CD4-positive, alpha-beta T cell treated with Interferon gamma for 1 hour (primary cell): ENCODE results near the gene SLC47A2.
A peak's percentile ranks its signal among the peaks of the same experiment; 100 is the strongest.

ENCODE experiments used
- DNase-seq: peaks from one replicate; pipeline ENCODE4 v3.0.0-alpha.2; 2020

The SLC47A2 gene

DNA sequence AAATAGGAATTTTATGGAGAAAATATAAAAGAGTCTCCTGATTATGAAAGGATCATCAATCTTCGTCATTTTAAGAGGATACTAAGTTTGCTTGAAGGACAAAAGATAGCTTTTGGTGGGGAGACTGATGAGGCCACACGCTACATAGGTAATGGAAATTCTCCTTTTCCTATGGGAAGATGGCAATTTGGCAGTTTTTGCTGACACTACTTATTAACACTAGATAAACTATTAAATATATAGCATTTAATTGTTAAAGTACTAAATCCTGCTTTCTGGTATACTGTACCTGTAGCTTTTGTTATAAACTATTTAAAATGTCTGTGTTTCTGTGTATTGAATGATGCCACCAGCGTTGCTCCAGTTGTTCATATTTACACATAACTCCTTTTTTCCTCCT, 55.3 kb downstream of the SLC47A2 start:
- DNase-seq = no peak

GRCh38 chr17:19660219-19660870, 56.0 kb downstream of the SLC47A2 start:
- DNase-seq = no peak

DNA sequence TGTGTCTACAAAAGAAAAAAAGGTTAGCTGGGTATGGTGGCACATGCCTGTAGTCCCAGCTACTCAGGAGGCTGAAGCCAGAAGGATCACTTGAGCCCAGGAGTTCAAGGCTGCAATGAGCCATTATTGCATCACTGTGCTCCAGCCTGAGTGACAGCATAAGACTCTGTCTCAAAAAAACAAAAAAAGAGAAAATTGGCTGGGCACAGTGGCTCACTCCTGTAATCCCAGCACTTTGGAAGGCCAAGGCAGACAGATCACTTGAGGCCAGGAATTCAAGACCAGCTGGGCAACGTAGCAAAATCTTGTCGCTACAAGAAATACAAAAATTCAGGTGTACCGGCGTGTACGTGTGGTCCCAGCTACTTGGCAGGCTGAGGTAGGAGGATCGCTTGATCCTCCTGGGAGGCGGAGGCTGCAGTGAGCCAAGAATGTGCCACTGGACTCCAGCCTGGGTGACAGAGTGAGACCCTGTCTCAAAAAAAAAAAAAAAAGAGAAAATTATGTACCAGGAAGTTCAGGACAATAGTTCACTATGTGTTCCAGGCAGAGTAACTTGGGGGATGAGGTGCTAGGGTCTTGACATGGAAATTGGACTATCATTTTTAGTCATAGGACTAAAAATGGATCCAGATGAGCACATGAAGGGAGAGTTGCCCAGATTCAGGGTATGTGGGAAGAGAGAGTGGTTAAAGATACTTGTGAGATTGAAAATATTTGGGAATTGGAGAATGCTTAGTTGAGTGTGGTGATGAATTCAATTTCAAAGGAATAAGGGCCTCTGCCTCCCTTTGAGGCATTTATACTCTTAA, 56.8 kb downstream of the SLC47A2 start:
- no peak for DNase-seq

DNA sequence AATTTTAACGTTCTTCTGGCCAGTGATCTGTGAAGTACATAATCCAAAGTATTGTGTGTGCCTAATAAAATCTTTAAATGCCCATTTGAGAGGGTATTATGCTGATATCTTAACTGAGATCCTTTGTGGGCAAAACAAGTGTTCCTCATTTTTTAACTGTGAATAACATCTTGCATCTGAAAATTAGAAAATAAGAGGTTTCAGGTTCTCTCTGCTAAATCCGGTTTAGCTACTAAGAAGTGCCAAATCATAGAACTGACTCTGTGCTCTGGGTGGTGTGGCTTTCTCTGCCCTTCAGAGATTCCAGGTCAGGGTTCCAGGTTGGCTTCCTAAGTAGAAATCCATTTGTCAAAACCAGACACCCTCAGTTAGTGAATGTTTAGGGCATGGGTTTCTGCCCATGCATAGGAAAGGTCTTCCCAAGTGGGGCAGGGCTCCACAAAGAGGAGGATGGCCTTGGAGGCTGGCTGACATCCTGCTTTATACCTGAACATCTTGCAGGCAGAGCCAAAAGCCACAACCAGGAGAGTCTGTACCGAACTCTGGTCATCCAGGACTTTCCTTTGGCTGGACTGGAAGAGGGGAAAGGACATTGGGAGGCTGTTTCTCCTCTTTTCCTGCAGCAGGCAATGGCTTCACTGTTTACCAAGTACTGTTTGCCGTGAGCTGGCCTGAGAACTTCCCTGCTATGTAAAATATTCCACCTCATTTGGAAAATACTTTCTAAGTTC, 59.4 kb downstream of the SLC47A2 start:
- no peak for DNase-seq

DNA sequence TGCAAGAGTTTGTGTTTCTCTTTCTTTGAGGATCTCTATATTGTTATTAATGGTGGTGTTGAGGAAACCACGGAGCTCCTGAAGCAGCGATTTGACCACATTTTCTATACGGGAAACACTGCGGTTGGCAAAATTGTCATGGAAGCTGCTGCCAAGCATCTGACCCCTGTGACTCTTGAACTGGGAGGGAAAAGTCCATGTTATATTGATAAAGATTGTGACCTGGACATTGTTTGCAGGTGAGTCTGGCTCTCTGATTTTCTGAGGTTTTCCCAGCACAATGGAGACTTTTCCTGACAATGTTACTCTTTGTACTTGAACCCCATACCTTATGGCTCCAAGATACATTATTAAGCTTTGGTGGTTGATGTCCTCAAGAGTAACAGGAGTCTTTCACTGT, 60.0 kb downstream of the SLC47A2 start:
- DNase-seq = no peak

GRCh38 chr17:19654896-19655295, 61.5 kb downstream of the SLC47A2 start:
- no peak for DNase-seq

- DNase-seq = no peak
These were observed 62.0 kb downstream of the SLC47A2 start for GRCh38 chr17:19654342-19654886.

DNA sequence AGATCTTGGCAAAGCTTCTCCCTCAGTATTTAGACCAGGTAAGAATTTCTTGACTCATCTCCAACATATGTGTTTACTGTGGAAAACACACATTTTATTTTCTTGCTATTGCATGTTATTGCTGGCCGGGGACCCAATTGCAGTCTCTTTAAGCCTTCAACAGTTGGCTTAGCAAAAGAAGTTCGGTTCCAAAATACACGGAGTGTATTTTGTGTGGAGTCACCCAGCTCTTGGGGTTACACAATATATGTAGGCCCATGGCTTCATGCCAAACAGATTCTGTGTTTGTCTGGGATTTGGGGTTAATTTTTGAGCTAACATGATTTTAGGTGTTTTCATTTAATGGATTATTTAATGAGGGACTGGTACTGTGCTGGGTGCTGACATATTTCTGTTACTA, 63.8 kb downstream of the SLC47A2 start:
- no peak for DNase-seq

DNA sequence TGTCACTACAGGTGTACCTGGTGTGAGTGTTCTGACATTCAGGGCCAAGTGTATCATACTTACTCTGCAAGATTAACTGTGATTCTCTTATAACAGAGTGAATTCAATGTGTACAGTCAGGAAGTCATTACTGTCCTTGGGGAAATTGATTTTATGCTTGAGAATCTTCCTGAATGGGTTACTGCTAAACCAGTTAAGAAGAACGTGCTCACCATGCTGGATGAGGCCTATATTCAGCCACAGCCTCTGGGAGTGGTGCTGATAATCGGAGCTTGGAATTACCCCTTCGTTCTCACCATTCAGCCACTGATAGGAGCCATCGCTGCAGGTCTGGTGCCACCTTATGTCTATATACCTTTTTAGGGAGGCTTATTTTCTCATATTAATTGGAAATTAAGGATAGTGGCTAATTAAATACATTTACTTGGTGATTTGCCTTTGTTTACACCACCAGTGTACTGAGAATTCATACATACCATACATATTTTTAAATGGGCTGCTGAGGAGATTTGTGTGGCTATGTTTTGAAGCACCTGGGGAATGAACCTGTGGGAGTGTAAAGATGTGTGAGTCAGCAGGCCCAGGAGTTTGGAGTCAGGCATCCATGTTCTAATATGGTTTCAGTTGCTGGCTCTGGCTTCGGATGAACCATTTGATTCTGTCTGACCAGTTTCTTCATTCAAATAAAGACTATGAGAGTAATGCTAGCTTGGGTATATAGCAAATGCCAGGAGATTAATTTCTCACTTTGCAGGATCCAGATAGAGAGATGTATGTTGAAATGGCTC, 64.7 kb downstream of the SLC47A2 start:
- DNase-seq = no peak

GRCh38 chr17:19650826-19651225, 65.6 kb downstream of the SLC47A2 start:
- no peak for DNase-seq

DNA sequence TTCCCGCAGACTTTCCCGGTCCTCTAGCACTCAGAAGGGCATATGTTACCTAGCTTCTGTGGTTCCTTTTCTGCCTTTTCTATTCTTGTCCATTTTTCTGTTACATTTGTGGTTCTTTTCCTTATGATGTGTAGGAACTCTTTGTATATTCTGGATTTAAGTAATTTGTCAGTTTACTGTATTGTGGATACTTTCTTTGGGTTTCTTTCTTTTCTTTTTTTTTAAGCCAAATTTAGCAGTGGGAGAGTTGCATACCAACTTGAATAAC, 67.2 kb downstream of the SLC47A2 start:
- DNase-seq = no peak

DNA sequence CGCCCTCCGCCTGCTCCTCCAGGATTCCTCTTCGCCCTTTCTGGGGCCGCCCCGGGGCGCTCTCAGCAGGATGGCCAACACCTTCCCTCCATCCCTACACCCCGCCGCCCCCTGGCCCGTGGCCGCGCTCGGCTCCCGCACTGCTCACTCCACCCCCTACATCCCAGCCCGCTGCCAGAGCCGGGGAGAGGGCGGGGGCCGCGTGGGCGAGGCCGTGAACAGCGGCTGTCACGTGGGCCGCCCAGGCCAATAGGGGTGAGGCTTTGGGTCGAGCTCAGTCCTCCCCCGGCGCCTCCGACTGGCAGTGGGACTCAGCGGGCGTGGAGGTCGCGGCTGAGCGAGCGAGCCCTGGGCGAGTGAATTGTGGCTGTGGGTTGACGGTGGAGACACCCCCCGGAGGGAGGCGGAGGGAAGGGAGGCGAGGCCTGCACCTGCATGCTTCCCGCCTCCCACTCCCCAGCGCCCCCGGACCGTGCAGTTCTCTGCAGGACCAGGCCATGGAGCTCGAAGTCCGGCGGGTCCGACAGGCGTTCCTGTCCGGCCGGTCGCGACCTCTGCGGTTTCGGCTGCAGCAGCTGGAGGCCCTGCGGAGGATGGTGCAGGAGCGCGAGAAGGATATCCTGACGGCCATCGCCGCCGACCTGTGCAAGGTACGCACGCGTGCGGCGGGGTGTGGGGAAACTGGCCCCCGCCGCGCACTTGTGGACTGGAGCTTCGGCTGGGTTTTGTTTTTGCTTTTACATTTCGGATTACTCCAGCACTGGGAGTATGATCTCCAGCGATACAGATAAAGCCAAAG, 67.7 kb downstream of the SLC47A2 start, which contains the start of gene ALDH3A2:
ALDH3A2 (plus strand) TSS at position 277 of the 799 bp plus-strand sequence; CDS start at position 498, 221 bp downstream.
- peak; percentile 91 for DNase-seq

DNA sequence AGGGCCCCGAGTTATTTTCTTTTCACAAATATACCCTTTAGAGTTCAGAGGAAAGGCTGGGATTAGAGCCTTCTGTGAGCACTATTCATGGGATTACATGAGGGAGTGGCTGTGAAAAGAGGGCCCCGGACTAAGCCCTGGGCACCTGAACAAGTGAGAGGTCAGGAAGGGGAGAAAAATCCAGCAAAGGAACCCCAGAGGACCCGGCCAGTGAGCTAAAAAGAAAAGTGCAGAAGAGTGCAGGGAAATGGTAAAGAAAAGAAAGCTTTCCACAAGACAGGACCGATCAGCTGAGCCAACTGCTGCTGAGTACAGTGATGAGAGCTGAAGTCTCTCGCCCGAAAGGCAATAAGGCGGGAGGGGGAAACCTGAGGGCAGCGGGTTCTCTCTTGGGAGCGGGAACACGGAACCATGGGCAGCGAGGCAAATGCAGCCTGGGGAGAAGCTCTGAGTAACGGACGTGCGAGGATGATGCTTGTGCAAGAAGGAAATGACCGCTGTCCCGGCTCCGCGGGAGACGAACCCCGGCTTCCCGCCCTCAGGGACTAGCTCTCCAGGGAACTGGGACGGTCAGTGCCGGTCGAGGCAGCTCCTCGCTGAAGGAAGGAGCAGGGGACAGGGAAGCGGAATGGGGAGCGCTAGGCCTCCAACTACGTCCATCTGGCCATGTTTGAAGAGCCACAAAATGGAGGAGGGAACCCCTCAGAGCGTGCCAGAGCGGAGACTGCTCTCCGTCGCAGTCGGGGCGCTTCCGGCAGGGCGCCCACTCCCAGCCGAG, 68.5 kb downstream of the SLC47A2 start:
- DNase-seq = peak; percentile 41

DNA sequence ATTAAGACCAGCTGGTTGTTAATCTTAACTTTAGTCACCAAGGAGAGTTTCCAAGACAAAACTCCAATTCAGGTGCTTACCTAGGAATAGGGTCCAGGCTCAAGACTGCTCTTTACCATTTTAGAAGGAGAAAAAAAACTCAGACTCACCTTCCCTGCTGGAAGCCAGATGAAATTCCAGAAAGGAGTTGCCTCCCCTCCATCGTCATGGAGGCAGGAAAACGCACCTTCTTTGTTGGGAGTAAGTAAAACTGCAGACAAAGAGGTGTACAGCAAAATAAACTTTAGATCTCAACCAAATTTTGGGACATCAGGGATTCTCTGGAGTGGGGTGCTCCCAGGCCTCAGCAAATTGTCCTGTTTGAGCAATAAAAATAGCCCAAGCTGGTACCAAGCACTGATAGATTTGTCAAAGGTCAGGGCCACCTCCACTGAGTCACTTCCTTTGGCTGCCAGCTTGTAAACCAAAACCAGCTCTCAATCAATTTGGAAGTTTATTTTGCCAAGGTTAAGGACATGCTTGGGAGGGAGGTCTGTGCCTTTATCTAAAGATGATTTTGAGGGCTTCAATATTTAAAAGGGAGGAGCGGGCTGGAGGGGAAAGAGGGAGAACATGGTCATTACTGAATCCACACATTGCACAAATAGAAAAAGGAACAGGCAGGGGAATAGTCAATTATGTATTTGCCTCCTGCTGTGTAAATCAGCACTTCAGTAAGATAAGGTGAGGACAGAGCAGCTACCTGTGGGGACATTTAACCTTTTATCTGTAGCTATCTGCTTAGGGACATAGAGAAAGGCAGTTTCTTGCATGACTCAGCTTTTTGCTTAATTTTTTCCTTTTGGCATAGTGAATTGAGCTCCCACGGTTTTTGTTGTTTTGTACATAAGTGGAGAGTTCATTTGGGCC, 69.3 kb downstream of the SLC47A2 start:
- DNase-seq = no peak

DNA sequence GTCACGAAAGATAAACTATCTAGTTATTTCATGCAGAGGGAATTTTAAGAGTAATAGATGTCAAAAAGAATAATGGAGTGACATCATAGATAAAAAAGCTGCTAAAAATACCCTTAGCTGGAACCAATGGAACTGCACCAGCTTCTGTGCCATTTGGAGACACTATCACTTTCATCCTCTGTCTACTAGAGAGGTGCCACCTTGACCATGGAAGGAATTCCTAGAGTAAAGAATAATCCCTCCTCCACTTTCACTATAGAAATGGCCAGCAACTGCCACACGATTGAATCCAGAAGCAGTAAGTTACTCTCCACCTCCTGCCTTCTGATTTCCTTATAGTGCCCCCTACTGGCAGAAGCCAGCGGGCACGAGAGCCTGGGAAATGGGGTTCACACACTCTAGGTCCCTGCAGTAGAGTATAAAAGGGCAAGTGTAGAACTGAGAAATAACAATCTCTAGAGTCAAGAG, 70.6 kb downstream of the SLC47A2 start:
- peak; percentile 46 for DNase-seq

DNA sequence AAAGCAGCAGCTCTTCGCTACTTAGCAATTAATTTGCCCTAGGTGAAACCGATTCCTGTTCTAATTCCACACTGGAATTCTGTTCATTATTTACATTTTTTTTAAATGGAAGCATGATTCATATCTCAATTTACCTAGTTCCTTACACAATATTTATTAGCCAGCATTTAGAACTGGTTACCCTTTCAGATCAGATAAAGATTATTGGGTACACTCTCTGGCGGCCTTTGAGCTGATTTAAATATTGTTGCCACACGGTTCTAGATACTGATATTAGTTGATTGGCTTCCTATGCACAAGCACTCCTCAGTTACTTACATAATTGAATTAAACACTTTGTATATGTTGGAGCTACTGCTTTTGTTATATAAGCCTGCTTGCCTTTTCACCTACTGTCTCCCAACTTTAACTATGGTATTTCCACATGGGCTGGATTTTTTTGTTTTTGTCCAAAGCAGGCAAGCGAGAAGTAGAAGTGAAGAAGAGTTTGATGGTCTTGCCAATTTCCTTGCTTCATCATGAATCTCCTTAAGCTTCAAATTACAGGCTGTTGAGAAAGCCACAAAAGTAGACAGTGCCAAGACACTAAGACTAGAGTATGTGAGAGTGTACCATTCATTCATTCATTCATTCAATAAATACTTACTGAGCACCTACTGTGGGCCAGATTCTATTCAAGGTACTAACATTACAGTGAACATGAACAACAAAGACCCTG, 71.7 kb downstream of the SLC47A2 start:
- no peak for DNase-seq

GRCh38 chr17:19642373-19642893, 74.0 kb downstream of the SLC47A2 start:
- DNase-seq = no peak

- no peak for DNase-seq
These were observed 74.6 kb downstream of the SLC47A2 start for GRCh38 chr17:19641687-19642372.
